Karpas-422 (cell line): ENCODE results near the gene DLG4. TPM values are rescaled to one million over a fixed set of nuclear protein-coding genes. Genes with fewer than 3 reads are reported as not detected.

Experiments used
- DNase-seq: peaks from one replicate; pipeline ENCODE4 v3.0.0-alpha.2; 2015
- H2AFZ ChIP-seq: fragments of 200-600 bp; sonication (generic); 2 replicates; pipeline ENCODE4 v1.6.1; 2014; ENCODE audit warnings: antibody characterized with exemption, low read length, mixed read lengths
- H3K27ac ChIP-seq: fragments of 200-600 bp; sonication (generic); 2 replicates; pipeline ENCODE4 v1.5.1; 2014; ENCODE audit warnings: mild to moderate bottlenecking, low read length, moderate library complexity
- H3K27me3 ChIP-seq: fragments of 200-600 bp; sonication (generic); 2 replicates; pipeline ENCODE4 v1.6.1; 2014; ENCODE audit warnings: low read length, mixed read lengths
- H3K36me3 ChIP-seq: fragments of 200-600 bp; sonication (generic); 2 replicates; pipeline ENCODE4 v1.6.1; 2014; ENCODE audit warnings: low read length, mixed read lengths; ENCODE audit not compliant: insufficient read depth
- H3K4me1 ChIP-seq: fragments of 200-600 bp; sonication (generic); 2 replicates; pipeline ENCODE4 v1.6.1; 2014; ENCODE audit warnings: mild to moderate bottlenecking, low read length, mixed read lengths
- H3K4me2 ChIP-seq: fragments of 200-600 bp; sonication (generic); 2 replicates; pipeline ENCODE4 v1.6.1; 2014; ENCODE audit warnings: low read length, low read depth, mild to moderate bottlenecking; ENCODE audit not compliant: poor library complexity, severe bottlenecking
- H3K4me3 ChIP-seq: fragments of 200-600 bp; sonication (generic); 2 replicates; pipeline ENCODE4 v1.5.1; 2014; ENCODE audit warnings: mild to moderate bottlenecking, antibody characterized with exemption, low read length, mixed read lengths
- H3K79me2 ChIP-seq: fragments of 200-600 bp; sonication (generic); 2 replicates; pipeline ENCODE4 v1.6.1; 2014; ENCODE audit warnings: mild to moderate bottlenecking, low read length, mixed read lengths
- H3K9ac ChIP-seq: fragments of 200-600 bp; sonication (generic); 2 replicates; pipeline ENCODE4 v1.6.0; 2014; ENCODE audit warnings: low read length
- H3K9me2 ChIP-seq: fragments of 200-600 bp; sonication (generic), shearing (Covaris generic); replicated peaks from 2 replicates; pipeline ENCODE4 v1.6.0; 2014; ENCODE audit warnings: mild to moderate bottlenecking, low read length, moderate library complexity; ENCODE audit not compliant: insufficient read depth
- H3K9me3 ChIP-seq: fragments of 300-700, 200-600 bp; sonication (generic); 2 replicates; pipeline ENCODE4 v1.6.1; 2014; ENCODE audit warnings: low read length, mixed read lengths
- H4K20me1 ChIP-seq: fragments of 200-600 bp; sonication (generic); 2 replicates; pipeline ENCODE4 v1.6.1; 2014; ENCODE audit warnings: mild to moderate bottlenecking, antibody characterized with exemption, low read length, low read depth; ENCODE audit not compliant: insufficient read depth
- small RNA-seq: library from RNA; depleted of rRNA; stranded (forward); fragments of <200 nt; gene quantifications from one replicate; pipeline ENCODE3, GENCODE V24; 2014
- total RNA-seq: library from RNA; depleted of rRNA; stranded (reverse); fragments of >200 nt; shearing (Covaris generic); gene quantifications from 2 replicates; pipeline ENCODE4 v1.2.3, GENCODE V29; 2014; ENCODE audit warnings: low replicate concordance; rRNA removed

The DLG4 gene
- total RNA-seq, 1 experiment from 2014 or later: 8.5 TPM

GRCh38 chr17:7139400-7139799 is 80.2 kb downstream of the DLG4 start:
- Histone ChIP-seq H3K9ac (no peak overlapping the region), H4K20me1 (no peaks in the 10 kb centered on the region), H3K4me1 (no peaks in the 10 kb centered on the region), H3K27me3 (no peaks in the 10 kb centered on the region), H3K4me2 (no peak overlapping the region), H3K9me3 (no peaks in the 10 kb centered on the region), H3K9me2 (no peaks in the 10 kb centered on the region), H3K36me3 (no peaks in the 10 kb centered on the region), H3K27ac (no peak overlapping the region), H2AFZ (no peak overlapping the region), H3K79me2 (no peaks in the 10 kb centered on the region), H3K4me3 (no peak overlapping the region)
- DNase-seq: no peak

- H3K4me2 ChIP-seq: no peak overlapping the region
- no peaks in the 10 kb centered on the region for H3K27me3 ChIP-seq
- DNase-seq: no peak
- H2AFZ ChIP-seq: no peak overlapping the region
- no peaks in the 10 kb centered on the region for H3K79me2 ChIP-seq
- no peak overlapping the region for H3K4me3 ChIP-seq
- H4K20me1 ChIP-seq: no peaks in the 10 kb centered on the region
- H3K27ac ChIP-seq: no peak overlapping the region
- no peaks in the 10 kb centered on the region for H3K4me1 ChIP-seq
- no peak overlapping the region for H3K9ac ChIP-seq
- no peaks in the 10 kb centered on the region for H3K36me3 ChIP-seq
- H3K9me3 ChIP-seq: no peaks in the 10 kb centered on the region
- H3K9me2 ChIP-seq: no peaks in the 10 kb centered on the region
Measured at GRCh38 chr17:7138800-7139381, 80.7 kb downstream of the DLG4 start.

- Histone ChIP-seq H3K36me3 (no peaks in the 10 kb centered on the region), H3K9me3 (no peaks in the 10 kb centered on the region), H2AFZ (no peak overlapping the region), H3K79me2 (no peaks in the 10 kb centered on the region), H3K9ac (no peak overlapping the region), H4K20me1 (no peaks in the 10 kb centered on the region), H3K4me2 (no peak overlapping the region), H3K27me3 (no peaks in the 10 kb centered on the region), H3K27ac (no peak overlapping the region), H3K9me2 (no peaks in the 10 kb centered on the region), H3K4me1 (no peaks in the 10 kb centered on the region), H3K4me3 (no peak overlapping the region)
- DNase-seq: no peak
Measured at GRCh38 chr17:7137171-7137943, 82.3 kb downstream of the DLG4 start.

Small RNA genes lying within 50 kb of the gene (small RNA-seq; reads per million reads assigned to genes)
- gene AC120057.4: not detected
- gene MIR324: 9.4 reads per million, percentile 90 among the genes with 10 or more reads in this experiment
- not detected for gene RF00019

Other genes with a start within 250 kb of the DLG4 start
- not detected in 2 replicates for gene ALOX12, start 223.8 kb downstream of the DLG4 start, total RNA-seq
- 107 and 310 TPM in 2 replicates for gene RNASEK, start 207.2 kb downstream of the DLG4 start, total RNA-seq
- gene BCL6B, start 196.8 kb downstream of the DLG4 start, total RNA-seq: not detected in 2 replicates
- 1.3 and 6.0 TPM in 2 replicates for gene SLC16A13, start 183.8 kb downstream of the DLG4 start, total RNA-seq
- not detected in 2 replicates for gene SLC16A11, start 175.7 kb downstream of the DLG4 start, total RNA-seq
- not detected in 2 replicates for gene CLEC10A, start 139.6 kb downstream of the DLG4 start, total RNA-seq
- not detected in 2 replicates for gene ASGR2, start 105.0 kb downstream of the DLG4 start, total RNA-seq
- 1.2 TPM in 1 of 2 replicates, not detected in the other for gene ASGR1, start 40.5 kb downstream of the DLG4 start, total RNA-seq
- 245 and 371 TPM in 2 replicates for gene ACADVL, start 102 bp upstream of the DLG4 start, total RNA-seq
- gene DVL2, start 14.7 kb upstream of the DLG4 start, total RNA-seq: 75.2 and 117 TPM in 2 replicates
- 36.7 and 69.3 TPM in 2 replicates for gene PHF23, start 19.6 kb upstream of the DLG4 start, total RNA-seq
- gene GABARAP, start 22.6 kb upstream of the DLG4 start, total RNA-seq: 218 and 301 TPM in 2 replicates
- gene CTDNEP1, start 31.9 kb upstream of the DLG4 start, total RNA-seq: 52.6 and 87.8 TPM in 2 replicates
- gene ELP5, start 32.4 kb upstream of the DLG4 start, total RNA-seq: 38.8 and 53.4 TPM in 2 replicates
- not detected in 2 replicates for gene CLDN7, start 42.6 kb upstream of the DLG4 start, total RNA-seq
- 0.14 TPM in 1 of 2 replicates, not detected in the other for gene SLC2A4, start 61.9 kb upstream of the DLG4 start, total RNA-seq
- not detected in 2 replicates for gene YBX2, start 74.8 kb upstream of the DLG4 start, total RNA-seq
- gene EIF5A, start 87.8 kb upstream of the DLG4 start, total RNA-seq: 231 and 326 TPM in 2 replicates
- 36.9 and 63.1 TPM in 2 replicates for gene GPS2, start 95.5 kb upstream of the DLG4 start, total RNA-seq
- 11.1 and 21.2 TPM in 2 replicates for gene NEURL4, start 109.5 kb upstream of the DLG4 start, total RNA-seq
- gene ACAP1, start 116.7 kb upstream of the DLG4 start, total RNA-seq: 51.0 and 85.0 TPM in 2 replicates
- gene KCTD11, start 132.3 kb upstream of the DLG4 start, total RNA-seq: 5.1 and 6.8 TPM in 2 replicates
- gene TMEM95, start 135.3 kb upstream of the DLG4 start, total RNA-seq: not detected in 2 replicates
- gene TNK1, start 161.3 kb upstream of the DLG4 start, total RNA-seq: 0.75 and 3.8 TPM in 2 replicates
- 39.8 and 40.4 TPM in 2 replicates for gene PLSCR3, start 174.7 kb upstream of the DLG4 start, total RNA-seq
- 262 and 330 TPM in 2 replicates for gene TMEM256, start 184.3 kb upstream of the DLG4 start, total RNA-seq
- gene NLGN2, start 188.0 kb upstream of the DLG4 start, total RNA-seq: not detected in 2 replicates
- gene SPEM1, start 200.5 kb upstream of the DLG4 start, total RNA-seq: not detected in 2 replicates
- not detected in 2 replicates for gene SPEM2, start 205.8 kb upstream of the DLG4 start, total RNA-seq
- not detected in 2 replicates for gene SPEM3, start 209.0 kb upstream of the DLG4 start, total RNA-seq
- 3.0 and 9.9 TPM in 2 replicates for gene TMEM102, start 215.6 kb upstream of the DLG4 start, total RNA-seq
- gene FGF11, start 219.7 kb upstream of the DLG4 start, total RNA-seq: 0.32 and 0.67 TPM in 2 replicates
- 3.6 and 6.6 TPM in 2 replicates for gene CHRNB1, start 225.2 kb upstream of the DLG4 start, total RNA-seq